OCI-LY1 (cell line): Measurements from ENCODE around the gene FALEC.

Experiments
- EZH2 ChIP-seq: fragments of 200-600 bp; sonication (generic), shearing (Covaris generic); IDR thresholded peaks from 2 replicates; pipeline ENCODE4 v1.8.0; 2017; ENCODE audit warnings: borderline replicate concordance, mixed run types, mild to moderate bottlenecking, antibody characterized with exemption, low read length, moderate library complexity, mixed read lengths
- TF ChIP-seq, protein P1 (sequence below): fragments of 200-600 bp; sonication (generic), shearing (Covaris generic); IDR thresholded peaks from 2 replicates; pipeline ENCODE4 v1.5.1; 2017; ENCODE audit warnings: mild to moderate bottlenecking, antibody characterized with exemption, low read length, moderate library complexity, mixed read lengths

DNA sequence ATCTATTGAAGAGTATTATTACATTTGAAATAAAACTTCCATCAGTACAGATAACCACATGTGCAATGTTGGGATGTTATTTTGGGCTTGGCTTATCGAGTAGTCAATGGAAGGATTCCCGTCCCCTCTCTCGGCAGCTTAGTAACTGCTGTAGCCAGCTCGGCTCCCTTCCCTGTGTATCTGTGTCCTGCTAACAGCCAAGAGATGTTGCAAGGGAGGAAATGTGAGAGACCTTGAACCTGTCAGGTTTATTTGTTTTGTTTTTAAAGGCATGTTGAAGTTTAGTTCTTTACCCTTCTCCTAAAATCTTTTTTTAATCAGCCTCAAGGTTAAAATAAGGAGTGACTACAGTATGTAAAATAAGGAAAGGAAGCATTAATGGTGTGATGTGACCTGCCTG lies 41.9 kb upstream of the FALEC start:
- TF ChIP-seq, protein P1, sequence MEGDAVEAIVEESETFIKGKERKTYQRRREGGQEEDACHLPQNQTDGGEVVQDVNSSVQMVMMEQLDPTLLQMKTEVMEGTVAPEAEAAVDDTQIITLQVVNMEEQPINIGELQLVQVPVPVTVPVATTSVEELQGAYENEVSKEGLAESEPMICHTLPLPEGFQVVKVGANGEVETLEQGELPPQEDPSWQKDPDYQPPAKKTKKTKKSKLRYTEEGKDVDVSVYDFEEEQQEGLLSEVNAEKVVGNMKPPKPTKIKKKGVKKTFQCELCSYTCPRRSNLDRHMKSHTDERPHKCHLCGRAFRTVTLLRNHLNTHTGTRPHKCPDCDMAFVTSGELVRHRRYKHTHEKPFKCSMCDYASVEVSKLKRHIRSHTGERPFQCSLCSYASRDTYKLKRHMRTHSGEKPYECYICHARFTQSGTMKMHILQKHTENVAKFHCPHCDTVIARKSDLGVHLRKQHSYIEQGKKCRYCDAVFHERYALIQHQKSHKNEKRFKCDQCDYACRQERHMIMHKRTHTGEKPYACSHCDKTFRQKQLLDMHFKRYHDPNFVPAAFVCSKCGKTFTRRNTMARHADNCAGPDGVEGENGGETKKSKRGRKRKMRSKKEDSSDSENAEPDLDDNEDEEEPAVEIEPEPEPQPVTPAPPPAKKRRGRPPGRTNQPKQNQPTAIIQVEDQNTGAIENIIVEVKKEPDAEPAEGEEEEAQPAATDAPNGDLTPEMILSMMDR = no peak
- no peak for TF ChIP-seq EZH2
